Liver (tissue), 9 donors: ENCODE results near the gene DCAF8. TPM values are rescaled to one million over a fixed set of nuclear protein-coding genes. Genes with fewer than 3 reads are reported as not detected.

ENCODE experiments used
- DNase-seq: peaks from one replicate; pipeline ENCODE4 v3.0.0-alpha.2; 2017; ENCODE audit warnings: low spot score
- H3K27ac ChIP-seq, 2 donors: one replicate each; pipeline ENCODE4 v1.7.0; 2013; ENCODE audit warnings: inconsistent platforms in 2 of 2, low read length in 2 of 2, control low read depth in 1 of 2, low read depth in 1 of 2, mild to moderate bottlenecking in 1 of 2
- H3K27me3 ChIP-seq, 4 donors: one replicate each; pipeline versions ENCODE4 v1.6.1 to v1.7.0; 2013; ENCODE audit warnings: low read length in 3 of 4, inconsistent platforms in 1 of 4, mild to moderate bottlenecking in 1 of 4, moderate library complexity in 1 of 4; ENCODE audit not compliant: control insufficient read depth in 4 of 4, insufficient read depth in 4 of 4
- H3K36me3 ChIP-seq, 4 donors: one replicate each; pipeline versions ENCODE4 v1.6.1 to v1.7.0; 2013; ENCODE audit warnings: low read length in 3 of 4, mild to moderate bottlenecking in 3 of 4, low read depth in 1 of 4, moderate library complexity in 1 of 4; ENCODE audit not compliant: control insufficient read depth in 4 of 4, insufficient read depth in 3 of 4
- H3K4me1 ChIP-seq, 4 donors: one replicate each; pipeline versions ENCODE4 v1.6.1 to v1.7.0; 2013; ENCODE audit warnings: low read length in 3 of 4, mild to moderate bottlenecking in 3 of 4, moderate library complexity in 1 of 4; ENCODE audit not compliant: control insufficient read depth in 4 of 4, insufficient read depth in 4 of 4
- H3K4me3 ChIP-seq, 3 donors: one replicate each; pipeline versions ENCODE4 v1.6.1 to v1.7.0; 2013; ENCODE audit warnings: low read length in 3 of 3, control low read depth in 1 of 3, low read depth in 1 of 3, mild to moderate bottlenecking in 1 of 3
- H3K9ac ChIP-seq, 2 donors: one replicate each; pipeline ENCODE4 v1.7.0; 2013; ENCODE audit warnings: low read length in 2 of 2, mild to moderate bottlenecking in 2 of 2, moderate library complexity in 2 of 2, control low read depth in 1 of 2, low read depth in 1 of 2
- H3K9me3 ChIP-seq, 4 donors: one replicate each; pipeline versions ENCODE4 v1.6.1 to v1.7.0; 2013; ENCODE audit warnings: low read length in 3 of 4; ENCODE audit not compliant: control insufficient read depth in 4 of 4
- CTCF ChIP-seq: fragments of 150-350 bp; IDR thresholded peaks from 2 replicates; pipeline ENCODE4 v1.5.1; 2017; ENCODE audit warnings: improper control_type of control experiment, low read depth, low read length; ENCODE audit not compliant: missing input control
- EGR1 ChIP-seq, 2 donors: IDR thresholded peaks; 2 replicates each; pipeline ENCODE4 v1.6.1; 2016 to 2018; ENCODE audit warnings: antibody characterized with exemption in 2 of 2, low read depth in 2 of 2
- FOXA1 ChIP-seq: IDR thresholded peaks from 2 replicates; pipeline ENCODE4 v1.6.1; 2016; ENCODE audit warnings: antibody characterized with exemption
- FOXA2 ChIP-seq: IDR thresholded peaks from 2 replicates; pipeline ENCODE4 v1.6.1; 2016; ENCODE audit warnings: antibody characterized with exemption
- HNF4A ChIP-seq, 2 donors: conservative IDR thresholded peaks; 2 replicates each; pipeline ENCODE4 v1.6.1; 2016; ENCODE audit warnings: antibody characterized with exemption in 2 of 2, mild to moderate bottlenecking in 2 of 2
- HNF4G ChIP-seq: IDR thresholded peaks from 2 replicates; pipeline ENCODE4 v1.6.1; 2016; ENCODE audit warnings: antibody characterized with exemption
- JUND ChIP-seq, 2 donors: IDR thresholded peaks; 2 replicates each; pipeline ENCODE4 v1.6.1; 2016; ENCODE audit warnings: antibody characterized with exemption in 2 of 2
- RAD21 ChIP-seq, 2 donors: IDR thresholded peaks; 2 replicates each; pipeline ENCODE4 v1.6.1; 2016; ENCODE audit warnings: antibody characterized with exemption in 2 of 2, mild to moderate bottlenecking in 2 of 2
- REST ChIP-seq: IDR thresholded peaks from 2 replicates; pipeline ENCODE4 v1.6.1; 2016; ENCODE audit warnings: antibody characterized with exemption, mild to moderate bottlenecking
- RXRA ChIP-seq, 2 donors: IDR thresholded peaks; 2 replicates each; pipeline ENCODE4 v1.6.1; 2017 to 2018; ENCODE audit warnings: antibody characterized with exemption in 2 of 2, mild to moderate bottlenecking in 1 of 2
- SP1 ChIP-seq: IDR thresholded peaks from 2 replicates; pipeline ENCODE4 v1.6.1; 2018; ENCODE audit warnings: antibody characterized with exemption, mild to moderate bottlenecking
- YY1 ChIP-seq: IDR thresholded peaks from 2 replicates; pipeline ENCODE4 v1.6.1; 2016; ENCODE audit warnings: antibody characterized with exemption, mild to moderate bottlenecking
- WGBS: extraction: QIAGEN DNeasy Blood & Tissue Kit; methylation state at CpG from one replicate; pipeline ENCODE4 v1.1.7; 2013; 5-methylcytosine and 5-hydroxymethylcytosine counted together
- polyA plus RNA-seq, 2 donors: library from polyadenylated mRNA; stranded (reverse) in 1 of 2; unstranded in 1 of 2; fragments of 200-250 nt in 1 of 2; fragments of >200 nt in 1 of 2; fragmentation: Nextera tagmentation in 1 of 2; extraction: Ambion mirVana in 1 of 2; gene quantifications; one replicate each; pipeline versions ENCODE4 v1.2.1 to v1.2.3, GENCODE V29; 2013 to 2015
- total RNA-seq, 2 donors: library from RNA; depleted of rRNA; stranded (reverse); fragments of >200 nt; gene quantifications; one replicate each; pipeline ENCODE4 v1.2.3, GENCODE V29; 2014
- donor health status: healthy.
- donor health status: healthy.
- donor health status: healthy.
- donor health status: healthy.
- donor health status: healthy.

DCAF8 gene
- total and polyA plus RNA-seq, 4 donors, result 80.3 to 199 (median 102) TPM

- Histone ChIP-seq H3K9me3 (no peaks in the 10 kb centered on the region), H3K9ac (peak overlapping the region; percentile 38 to 39), H3K4me3 (no peak overlapping the region), H3K4me1 (peaks cover 3 to 39% (median 31%) of the 10 kb centered on the region in 4 donors), H3K36me3 (peaks cover 0 to 4% (median 2%) of the 10 kb centered on the region in 4 donors), H3K27me3 (no peaks in the 10 kb centered on the region), H3K27ac (peak overlapping the region; percentile 20 to 57)
- DNase-seq, result peak; percentile 46
- 57% methylated on average over 5 of the region's 5 CpGs for WGBS
- TF ChIP-seq FOXA2 (peak; percentile 54), SP1 (peak; percentile 23), YY1 (peak; percentile 9), FOXA1 (no peak), EGR1 (IDR thresholded peaks at IDR 0.05; ENCODE audit: low read depth in 2 of 2) (no peak), HNF4G (no peak), CTCF (peak; percentile 88), REST (no peak), RAD21 (IDR thresholded peaks at IDR 0.05) (peak; percentile 93 to 96), HNF4A (conservative IDR thresholded peaks at IDR 0.05) (peak; percentile 27 to 33), JUND (IDR thresholded peaks at IDR 0.05) (no peak), RXRA (IDR thresholded peaks at IDR 0.05) (peak in 1 of 2 donors; percentile 6)
Measured at GRCh38 chr1:160251687-160252526, 10.4 kb downstream of the DCAF8 start.

- TF ChIP-seq RXRA (IDR thresholded peaks at IDR 0.05) (peak in 1 of 2 donors; percentile 38), HNF4A (conservative IDR thresholded peaks at IDR 0.05) (peak; percentile 79 to 90), FOXA2 (no peak)
- Histone ChIP-seq H3K36me3 (peaks cover 0 to 4% (median 2%) of the 10 kb centered on the region in 4 donors), H3K4me1 (peaks cover 3 to 41% (median 34%) of the 10 kb centered on the region in 4 donors), H3K27ac (peak overlapping the region; percentile 9 to 57), H3K9me3 (no peaks in the 10 kb centered on the region), H3K27me3 (no peaks in the 10 kb centered on the region), H3K4me3 (no peak overlapping the region), H3K9ac (no peak overlapping the region)
- no peak for DNase-seq
Measured at GRCh38 chr1:160251011-160251410, 11.3 kb downstream of the DCAF8 start.
